Thyroid gland (tissue), 4 donors: ENCODE data around the gene C6orf141.

Source experiments
- POLR2A ChIP-seq, 2 donors: fragments of 450-650 bp; IDR thresholded peaks; one replicate each; pipeline ENCODE4 v1.6.1; 2017; ENCODE audit warnings: antibody characterized with exemption in 2 of 2, mild to moderate bottlenecking in 2 of 2, moderate library complexity in 1 of 2
- TF ChIP-seq, protein P1 (sequence below), 6 experiments: fragments of 200-600 bp in 3 of 6; fragments of 450-650 bp in 3 of 6; sonication (generic) in 3 of 6; IDR thresholded peaks; one replicate each; pipeline ENCODE4 v1.5.1; 2016 to 2019; ENCODE audit warnings: antibody characterized with exemption in 6 of 6, mild to moderate bottlenecking in 2 of 6, inconsistent platforms in 1 of 6, moderate library complexity in 1 of 6

DNA sequence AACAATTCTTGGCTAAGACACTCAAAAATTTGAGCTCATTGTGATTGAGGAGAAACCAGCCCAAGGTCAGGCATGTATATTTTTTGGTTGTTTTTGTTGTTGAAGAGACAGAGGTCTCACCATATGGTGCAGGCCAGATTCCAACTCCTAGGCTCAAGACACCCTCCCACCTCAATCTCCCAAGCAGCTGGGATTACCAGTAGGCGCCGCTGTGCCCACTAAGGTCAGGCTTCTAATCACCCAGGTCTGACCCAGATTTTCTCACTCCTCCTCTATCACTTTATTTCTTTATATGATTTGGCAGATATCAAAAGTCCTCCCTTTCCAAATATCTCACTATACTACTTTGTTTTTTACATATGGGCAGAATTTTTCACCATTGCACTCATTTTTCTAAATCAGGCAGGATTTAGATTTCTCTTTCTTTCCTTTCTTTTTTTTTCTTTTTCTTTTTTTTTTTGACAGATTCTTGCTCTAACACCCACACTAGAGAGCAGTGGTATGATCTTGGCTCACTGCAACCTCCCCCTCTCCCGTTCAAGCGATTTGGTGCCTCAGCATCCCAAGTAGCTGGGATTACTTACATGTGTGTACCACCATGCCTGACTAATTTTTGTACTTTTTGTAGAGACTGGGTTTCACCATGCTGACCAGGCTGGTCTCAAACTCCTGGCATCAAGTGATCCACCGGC lies 1.7 kb upstream of the C6orf141 start:
- TF ChIP-seq, protein P1, sequence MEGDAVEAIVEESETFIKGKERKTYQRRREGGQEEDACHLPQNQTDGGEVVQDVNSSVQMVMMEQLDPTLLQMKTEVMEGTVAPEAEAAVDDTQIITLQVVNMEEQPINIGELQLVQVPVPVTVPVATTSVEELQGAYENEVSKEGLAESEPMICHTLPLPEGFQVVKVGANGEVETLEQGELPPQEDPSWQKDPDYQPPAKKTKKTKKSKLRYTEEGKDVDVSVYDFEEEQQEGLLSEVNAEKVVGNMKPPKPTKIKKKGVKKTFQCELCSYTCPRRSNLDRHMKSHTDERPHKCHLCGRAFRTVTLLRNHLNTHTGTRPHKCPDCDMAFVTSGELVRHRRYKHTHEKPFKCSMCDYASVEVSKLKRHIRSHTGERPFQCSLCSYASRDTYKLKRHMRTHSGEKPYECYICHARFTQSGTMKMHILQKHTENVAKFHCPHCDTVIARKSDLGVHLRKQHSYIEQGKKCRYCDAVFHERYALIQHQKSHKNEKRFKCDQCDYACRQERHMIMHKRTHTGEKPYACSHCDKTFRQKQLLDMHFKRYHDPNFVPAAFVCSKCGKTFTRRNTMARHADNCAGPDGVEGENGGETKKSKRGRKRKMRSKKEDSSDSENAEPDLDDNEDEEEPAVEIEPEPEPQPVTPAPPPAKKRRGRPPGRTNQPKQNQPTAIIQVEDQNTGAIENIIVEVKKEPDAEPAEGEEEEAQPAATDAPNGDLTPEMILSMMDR (IDR thresholded peaks at IDR 0.05) = no peak
- no peak for TF ChIP-seq POLR2A (IDR thresholded peaks at IDR 0.05)
